Muscle of back (tissue), 11 donors: ENCODE measurements around the gene TMEM255B. TPM values are rescaled to one million over a fixed set of nuclear protein-coding genes. Genes with fewer than 3 reads are reported as not detected.
A peak's percentile ranks its signal among the peaks of the same experiment; 100 is the strongest.
"Not testable (repeated sequence)": the region's sequence is repeated elsewhere in the genome, so short reads cannot be mapped to it uniquely, and the experiment has no call there.

Source experiments
- DNase-seq, 3 donors: peaks; one replicate each; pipeline versions ENCODE4 v3.0.0 to v3.0.0-alpha.2; 2013
- polyA plus RNA-seq, 10 donors: library from polyadenylated mRNA; unstranded; fragments of 120-200 nt; gene quantifications; one replicate each; pipeline ENCODE4 v1.2.1, GENCODE V29; 2013; ENCODE audit not compliant: insufficient read length in 10 of 10

The TMEM255B gene
- polyA plus RNA-seq, 10 donors: 4.4 to 10.1 (median 6.1) TPM

DNA sequence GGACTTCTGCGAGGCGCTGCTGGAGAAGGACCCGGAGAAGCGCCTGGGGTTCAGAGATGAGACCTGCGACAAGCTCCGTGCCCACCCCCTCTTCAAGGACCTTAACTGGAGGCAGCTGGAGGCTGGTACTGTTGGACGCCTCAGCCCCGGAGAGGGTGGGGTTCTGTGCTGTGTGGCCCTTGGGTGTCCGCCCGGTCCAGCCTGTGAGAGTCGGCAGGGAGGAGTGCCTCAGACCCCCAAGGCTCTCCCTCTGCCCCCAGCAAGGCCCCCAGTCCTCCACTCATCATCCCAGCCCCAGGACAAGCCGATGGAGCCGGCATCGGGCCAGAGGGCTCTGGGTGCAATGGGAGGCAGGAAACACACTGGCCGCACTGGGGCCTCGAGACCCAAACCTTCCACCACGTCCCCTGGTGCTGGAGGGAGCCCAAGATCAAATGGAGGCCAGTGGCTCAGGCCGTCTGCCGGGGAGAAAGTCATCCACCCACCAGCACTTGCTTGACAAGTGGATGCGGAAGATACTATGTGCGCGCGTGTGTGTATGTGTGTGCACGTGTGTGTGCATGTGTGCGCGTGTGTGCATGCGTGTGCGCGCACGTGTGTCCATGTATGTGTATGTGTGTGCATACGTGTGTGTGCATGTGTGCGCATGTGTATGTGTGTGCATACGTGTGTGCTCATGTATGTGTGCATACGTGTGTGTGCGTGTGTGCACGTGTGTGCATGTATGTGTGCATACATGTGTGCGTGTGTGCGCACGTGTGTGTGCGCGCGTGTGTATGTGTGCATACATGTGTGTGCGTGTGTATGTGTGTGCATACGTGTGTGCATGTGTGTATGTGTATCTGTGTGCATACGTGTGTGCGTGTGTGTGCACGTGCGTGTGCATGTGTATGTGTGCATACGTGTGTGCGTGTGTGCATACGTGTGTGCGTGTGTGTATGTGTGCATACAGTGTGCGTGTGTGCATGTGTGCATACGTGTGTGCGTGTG is 25.8 kb upstream of the TMEM255B start:
- DNase-seq: no peak

DNA sequence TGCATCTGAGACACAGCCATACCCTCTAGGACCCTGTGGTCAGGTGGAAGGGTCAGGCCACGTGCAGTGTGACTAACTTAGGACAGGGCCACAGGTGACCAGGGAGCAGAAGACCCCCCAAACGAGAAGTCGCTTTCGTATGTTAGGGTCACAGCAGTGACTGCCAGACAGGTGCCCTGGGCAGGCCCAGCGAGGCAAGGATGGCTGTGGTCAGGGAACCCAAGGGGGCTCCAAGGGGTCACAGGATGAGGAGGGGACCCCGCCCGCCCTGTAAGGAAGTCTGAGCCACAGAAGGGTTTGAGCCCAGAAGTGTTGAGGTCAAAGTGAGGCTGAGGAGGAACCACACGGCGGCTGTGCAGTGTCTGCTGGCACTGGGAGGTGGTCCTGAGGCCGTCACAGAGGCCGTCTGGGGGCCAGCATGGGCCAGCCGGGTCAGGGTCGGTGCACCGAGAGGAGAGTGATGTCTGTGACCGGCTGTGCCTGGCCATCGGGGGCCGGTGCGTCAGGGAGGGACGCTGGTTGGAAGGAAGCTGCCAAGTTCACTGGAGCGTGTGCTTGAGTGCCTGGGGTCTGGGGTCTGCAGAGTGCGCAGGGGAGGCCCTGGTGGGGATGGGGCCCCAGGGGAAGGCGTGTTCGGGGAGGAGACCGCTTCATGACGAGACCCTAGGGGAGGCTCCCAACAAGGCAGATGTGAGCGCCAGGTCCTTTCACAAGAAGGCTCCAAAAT is 24.8 kb upstream of the TMEM255B start:
- no peak for DNase-seq

DNA sequence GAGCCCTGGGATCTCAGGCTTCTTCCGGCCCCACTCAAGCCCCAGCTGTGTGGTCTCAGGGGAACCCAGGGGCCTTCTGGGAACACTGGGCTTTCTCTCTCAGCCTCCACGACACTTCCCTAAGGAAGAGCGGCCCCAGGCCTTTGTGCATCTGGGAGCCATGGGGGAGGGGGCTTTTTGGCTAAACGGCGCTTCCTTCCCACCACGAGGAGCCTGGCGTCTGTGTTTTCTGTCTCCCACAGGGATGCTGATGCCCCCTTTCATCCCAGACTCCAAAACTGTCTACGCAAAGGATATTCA is 24.2 kb upstream of the TMEM255B start:
- DNase-seq: no peak

DNA sequence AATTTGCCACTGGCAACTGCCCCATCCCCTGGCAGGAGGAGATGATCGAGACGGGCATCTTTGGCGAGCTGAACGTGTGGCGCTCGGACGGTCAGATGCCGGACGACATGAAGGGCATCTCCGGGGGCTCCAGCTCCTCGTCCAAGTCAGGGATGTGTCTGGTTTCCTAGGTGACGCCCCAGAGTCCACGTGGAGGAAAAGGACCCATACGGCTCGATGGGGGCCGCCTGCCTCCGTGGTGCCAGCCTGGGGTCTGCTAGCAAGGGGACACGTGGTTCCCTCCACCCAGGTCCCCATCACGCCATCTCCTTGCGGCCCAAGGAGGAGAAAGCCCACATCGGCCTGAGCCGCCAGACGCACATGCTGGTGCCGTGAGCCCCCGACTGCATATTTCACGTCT is 23.8 kb upstream of the TMEM255B start:
- DNase-seq: no peak

DNA sequence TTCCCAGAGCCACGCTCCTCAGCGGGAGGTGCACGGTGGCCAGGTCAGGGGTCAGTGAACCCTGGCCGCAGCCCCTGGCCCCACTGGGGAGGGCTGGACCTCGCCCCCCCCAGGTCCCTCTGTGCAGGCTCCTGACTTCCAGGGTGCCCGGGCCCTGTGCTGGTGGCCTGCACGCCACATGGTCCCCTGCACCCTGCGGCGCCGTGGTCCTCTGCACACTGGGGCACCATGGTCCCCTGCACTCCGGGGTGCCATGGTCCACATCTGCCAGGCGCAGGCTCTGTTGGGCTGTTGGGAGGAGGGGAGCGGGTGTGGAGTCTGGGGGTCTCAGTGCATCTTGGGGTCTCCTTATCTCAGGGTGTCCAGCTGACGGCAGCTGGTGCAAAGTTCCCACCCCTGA is 23.3 kb upstream of the TMEM255B start:
- no peak for DNase-seq

DNA sequence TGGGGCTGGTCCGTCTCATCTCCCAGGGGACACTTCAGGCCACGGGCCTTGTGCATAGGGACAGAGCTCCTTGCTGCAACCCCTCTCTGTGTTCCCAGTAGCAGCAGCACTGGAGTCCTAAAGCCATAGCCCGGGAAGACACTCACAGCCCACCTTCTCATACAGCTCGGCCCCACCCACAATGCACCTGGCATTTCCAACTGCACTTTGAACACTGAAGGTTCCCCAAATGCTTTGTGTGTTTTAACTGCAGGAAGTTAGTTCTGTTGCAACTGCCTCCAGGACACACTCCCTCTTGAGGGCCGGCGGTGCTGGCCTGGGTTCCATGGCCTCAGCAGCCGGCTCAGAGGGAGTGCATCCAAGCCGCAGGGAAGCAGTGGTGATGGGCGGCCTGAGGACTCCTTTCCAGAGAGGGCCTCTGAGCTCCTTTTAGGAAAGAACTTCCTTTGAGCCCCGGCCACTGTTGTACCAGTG is 22.7 kb upstream of the TMEM255B start:
- no peak for DNase-seq

DNA sequence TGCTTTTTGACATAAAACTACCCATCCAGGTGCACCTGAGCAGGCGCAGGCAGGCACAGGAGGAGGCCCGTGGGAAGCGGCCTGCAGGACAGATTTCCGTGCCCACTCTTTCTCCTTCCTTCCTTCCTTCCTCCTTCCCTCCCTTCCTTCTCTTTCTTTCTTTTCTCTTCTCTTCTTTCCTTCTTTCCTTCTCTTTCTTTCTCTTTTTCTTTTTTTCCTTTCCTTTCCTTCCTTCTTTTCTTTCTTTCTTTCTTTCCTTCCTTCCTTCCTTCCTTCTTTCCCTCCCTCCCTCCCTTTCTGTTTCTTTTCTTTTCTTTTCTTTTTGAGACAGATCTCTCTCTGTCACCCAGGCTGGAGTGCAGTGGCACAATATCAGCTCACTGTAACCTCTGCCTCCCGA is 21.2 kb upstream of the TMEM255B start:
- DNase-seq: no peak

DNA sequence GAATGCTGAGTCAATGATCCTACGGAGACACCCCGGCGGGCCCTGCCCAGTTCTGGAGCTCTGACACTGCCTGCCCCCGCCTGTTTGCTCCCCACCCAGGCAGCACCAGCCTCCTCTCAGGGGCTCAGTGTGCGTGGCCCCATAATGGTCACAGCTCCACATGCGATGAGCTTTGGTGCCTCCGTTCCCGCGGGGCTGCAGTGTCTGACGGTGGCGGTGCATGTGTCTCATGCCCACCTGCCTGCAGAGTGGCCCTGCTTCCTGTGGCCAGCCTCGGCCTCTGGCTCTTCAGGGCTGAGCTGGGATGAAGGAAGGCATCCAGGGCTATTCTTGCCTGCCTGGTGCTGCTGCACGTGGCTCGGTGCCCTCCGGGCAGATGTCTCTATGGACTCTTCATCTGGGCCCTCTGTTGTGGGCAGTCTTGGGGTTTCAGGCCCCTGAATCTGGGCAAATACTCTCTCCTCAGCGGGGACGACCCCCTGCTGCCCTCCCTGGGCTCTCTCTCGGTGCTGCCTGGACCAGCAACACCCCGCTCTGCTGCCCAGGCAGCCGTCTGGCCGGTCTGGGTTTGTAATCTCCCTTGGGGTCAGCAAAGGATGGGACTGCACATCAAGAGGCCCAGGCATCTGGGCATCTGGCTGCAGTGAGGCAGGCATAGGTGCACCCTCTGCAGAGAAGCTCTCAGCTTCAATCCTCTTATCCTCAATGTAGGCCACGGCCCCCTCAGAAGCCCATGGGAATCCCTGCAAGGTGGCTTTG is 19.3 kb upstream of the TMEM255B start:
- DNase-seq: no peak

DNA sequence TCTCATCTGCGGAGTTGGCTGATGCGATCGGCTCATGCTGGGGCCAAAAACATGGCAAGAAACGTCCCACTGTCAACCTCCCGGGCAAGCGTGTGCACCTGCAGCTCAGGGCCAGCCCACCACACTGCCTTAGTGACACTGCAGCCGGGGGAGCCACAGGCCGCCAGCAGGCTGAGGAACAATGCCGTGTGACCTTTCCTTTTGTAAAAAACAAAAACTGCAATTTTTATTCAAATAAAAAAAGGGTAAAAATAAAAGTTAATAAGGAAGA is 18.8 kb upstream of the TMEM255B start:
- DNase-seq: no peak

DNA sequence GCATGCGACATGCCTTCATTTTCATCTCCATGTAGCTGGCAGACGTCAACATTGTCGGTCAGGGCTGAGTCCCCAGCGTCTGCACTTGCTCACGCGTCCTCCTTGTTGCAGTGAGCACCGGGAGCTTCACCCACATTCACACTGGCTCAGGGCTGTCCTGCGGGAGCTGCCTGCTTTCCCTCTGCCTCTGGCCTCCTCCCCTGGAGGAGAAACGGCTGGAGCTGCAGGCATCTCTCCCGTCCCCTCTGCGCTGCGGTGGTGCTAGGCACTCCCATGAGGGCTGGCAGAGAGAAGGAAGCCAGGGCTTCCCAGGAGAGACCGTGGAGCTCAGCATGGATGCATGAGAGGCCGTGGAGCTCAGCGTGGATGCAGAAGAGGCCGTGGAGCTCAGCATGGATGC is 18.4 kb upstream of the TMEM255B start:
- DNase-seq: no peak

DNA sequence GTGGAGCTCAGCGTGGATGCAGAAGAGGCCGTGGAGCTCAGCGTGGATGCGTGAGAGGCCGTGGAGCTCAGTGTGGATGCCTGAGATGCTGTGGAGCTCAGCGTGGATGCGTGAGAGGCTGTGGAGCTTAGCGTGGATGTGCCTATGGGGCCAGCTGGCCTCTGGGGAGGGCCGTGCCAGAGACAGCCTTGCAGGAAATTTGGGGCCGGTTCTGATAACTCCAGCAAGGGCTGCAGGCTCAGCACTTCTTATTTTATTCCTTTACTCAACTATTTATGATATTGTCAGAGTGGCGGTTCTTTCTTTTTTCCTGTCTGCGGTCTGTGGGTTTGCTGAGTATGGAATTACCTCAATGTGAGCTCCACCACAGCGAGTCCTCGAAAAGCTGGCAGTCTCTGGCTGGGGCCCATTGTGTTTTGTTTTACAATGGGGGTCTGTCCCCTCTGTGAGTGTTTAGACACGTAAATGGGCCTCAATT is 17.8 kb upstream of the TMEM255B start:
- DNase-seq: no peak

DNA sequence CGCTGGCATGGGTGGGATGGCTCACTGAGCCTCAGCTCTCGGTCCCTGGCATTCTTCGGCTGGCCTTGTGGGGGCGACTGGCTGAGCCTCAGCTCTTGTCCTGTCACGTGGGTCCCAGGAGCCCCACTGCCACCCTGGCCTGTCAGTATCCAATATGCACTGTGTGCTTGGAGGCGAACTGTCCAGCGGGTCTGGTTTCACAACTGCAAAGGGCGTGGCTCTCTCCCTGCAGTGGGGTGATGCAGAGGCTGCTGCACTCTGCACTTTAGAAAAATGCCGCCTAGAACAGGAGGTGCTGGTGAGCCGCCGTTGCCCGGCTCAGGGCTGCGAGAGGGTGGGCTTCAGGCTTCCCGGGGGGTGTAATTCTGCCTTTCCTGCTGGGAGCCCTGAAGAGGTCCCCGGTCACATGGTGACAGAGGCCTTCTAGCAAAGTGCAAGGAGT is 17.0 kb upstream of the TMEM255B start:
- DNase-seq: peak; percentile 12 to 42 (median 31)

DNA sequence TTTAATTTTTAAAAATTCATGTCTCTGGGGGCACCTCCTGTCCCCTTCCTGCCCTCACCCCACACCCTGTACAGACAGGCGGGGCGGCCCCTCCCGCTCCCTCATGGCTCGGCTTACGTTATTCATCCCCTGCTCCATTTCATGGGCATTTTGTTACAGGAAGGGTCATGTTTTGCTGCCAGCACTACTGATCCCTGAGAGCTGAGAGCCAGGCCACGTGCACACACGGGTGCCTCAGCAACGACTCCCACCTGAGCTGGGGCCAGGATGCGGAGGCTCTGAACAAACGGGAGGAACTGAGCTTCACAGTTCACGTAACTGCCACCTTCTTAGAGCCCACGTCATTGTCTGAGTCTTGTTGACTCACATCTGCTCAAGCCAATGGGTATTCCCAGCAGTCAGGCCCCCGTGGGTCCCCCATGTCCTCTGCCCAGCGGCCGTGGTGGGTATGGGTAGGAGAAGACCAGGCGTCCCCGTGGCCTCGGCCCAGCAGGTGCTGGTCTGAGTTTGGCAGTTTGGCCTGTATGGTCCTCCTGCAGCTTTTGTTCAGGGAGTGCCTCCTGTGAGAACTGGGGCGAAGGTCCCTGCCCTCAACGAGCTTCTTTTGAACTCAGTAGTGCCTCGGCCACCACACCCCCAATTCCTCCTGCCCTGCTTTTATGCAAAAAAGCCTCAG is 16.4 kb upstream of the TMEM255B start:
- DNase-seq: no peak

DNA sequence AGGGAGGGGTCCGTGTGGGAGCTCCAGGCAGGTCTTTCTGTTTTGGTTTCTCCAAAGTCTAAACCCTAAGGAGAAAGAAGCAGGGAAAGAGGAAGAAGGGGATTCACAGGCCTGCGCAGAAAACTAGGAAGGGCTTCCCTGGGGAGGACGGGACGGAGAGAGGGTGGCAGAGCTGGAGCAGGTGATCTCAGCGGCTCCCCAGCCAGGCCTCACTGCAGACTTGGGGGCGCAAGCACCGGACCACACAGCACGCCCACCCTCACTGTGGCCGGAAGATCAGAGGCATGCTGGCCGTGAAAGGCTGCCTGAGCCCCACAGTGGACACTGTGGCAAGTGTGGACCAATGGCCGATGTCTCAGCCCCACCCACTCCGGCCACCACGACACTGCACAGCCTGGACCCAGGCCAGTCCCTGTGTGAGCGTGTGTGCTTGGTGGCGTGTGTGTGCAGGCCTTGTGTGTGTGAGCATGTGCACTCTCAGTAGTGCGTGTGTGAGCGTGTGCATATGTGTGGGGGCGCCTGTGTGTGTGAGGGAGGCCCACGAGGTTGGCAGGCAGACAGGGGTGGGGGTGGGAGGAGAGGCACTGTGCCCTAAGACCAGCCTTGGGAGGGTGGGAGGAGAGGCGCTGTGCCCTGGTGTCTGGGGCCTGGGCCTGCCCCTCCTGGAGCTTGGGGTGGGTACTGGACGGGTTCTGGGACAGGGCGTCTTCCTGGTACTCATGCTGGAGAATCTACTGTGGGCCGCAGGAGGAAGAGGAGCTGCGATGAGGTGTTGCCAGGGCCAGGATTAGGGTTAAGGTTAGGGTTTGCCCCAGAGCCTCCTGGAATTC is 15.4 kb upstream of the TMEM255B start:
- no peak for DNase-seq

DNA sequence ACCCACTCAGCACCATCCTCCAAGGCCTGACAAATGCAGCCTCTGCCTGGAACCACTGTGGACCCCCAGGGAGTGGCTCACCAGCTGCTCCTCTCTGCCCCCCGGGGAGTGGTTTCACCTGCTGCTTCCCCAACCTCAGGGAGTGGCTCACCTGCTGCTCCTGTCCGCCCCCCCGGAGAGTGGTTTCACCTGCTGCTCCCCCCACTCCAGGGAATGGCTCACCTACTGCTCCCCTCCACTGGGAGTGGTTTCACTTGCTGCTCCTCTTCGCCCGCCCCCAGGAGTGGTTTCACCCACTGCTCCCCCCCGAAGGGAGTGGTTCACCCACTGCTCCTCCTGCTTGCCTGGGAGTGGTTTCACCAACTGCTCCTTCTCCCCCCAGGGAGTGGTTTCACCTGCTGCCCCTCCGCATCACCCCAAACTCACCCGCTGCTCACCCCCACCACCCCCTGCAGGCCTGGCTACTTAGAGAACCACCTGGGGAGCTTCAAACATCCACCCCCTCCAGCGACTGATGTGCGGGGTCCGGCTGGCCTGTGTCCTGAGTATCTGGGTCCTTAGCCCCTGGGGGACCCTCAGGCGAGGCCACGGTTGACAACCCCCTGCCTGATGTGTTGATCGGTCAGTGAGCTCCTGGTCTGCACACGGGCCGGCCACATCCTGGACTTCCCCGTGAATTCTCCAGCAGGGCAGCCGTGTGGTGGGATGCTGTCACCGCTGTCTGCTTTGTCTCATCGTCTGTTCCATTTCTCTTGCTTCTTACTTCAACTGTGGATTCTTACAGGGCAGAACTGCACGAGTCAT is 14.6 kb upstream of the TMEM255B start:
- DNase-seq: no peak

DNA sequence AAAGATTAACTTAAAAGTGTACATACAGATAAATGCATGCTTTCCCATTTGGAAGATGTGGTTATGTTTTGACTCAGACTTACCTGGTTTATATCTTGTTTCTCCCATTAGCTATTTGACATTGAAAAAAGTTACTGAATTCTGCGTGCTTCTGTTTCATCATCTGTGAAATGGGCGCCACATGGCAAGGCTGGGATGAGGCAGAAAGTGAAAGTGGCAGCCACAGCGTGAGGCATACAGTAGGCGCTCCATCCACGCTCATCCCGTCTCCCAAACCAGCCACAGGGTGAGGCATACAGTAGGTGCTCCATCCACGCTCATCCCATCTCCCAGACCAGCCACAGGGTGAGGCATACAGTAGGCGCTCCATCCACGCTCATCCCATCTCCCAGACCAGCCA is 14.0 kb upstream of the TMEM255B start:
- no peak for DNase-seq

DNA sequence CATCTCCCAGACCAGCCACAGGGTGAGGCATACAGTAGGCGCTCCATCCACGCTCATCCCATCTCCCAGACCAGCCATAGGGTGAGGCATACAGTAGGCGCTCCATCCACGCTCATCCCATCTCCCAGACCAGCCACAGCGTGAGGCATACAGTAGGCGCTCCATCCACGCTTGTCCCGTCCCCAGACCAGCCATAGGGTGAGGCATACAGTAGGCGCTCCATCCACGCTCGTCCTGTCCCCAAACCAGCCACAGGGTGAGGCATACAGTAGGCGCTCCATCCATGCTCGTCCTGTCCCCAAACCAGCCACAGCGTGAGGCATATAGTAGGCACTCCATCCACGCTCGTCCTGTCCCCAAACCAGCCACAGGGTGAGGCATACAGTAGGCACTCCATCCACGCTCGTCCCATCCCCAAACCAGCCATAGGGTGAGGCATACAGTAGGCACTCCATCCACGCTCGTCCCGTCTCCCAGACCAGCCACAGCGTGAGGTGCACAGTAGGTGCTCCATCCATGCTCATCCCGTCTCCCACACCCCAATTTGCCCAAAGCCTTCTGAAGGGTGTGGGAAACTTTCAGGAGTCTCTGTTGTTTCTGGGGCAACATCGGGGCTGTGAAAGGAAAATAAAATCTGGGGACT is 13.4 kb upstream of the TMEM255B start:
- not testable (repeated sequence) for DNase-seq

DNA sequence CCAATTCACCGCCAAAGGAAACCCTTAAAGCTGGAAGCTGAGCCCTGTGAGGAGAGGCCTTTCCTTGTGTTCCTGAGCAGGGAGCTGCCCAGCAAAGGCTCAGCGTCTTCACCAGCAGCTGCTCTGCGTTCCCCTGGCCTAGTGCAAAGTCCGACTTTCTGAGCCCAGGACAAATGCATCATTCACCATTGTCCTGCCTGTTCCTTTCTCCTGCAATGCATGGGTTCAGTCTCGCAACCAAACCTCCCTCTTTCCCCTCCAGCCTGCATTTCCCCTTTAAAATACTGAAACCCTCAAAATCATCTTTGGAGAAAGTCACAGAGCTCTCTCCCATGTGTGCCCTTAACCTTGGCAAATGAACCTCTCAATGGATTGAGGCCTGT is 12.9 kb upstream of the TMEM255B start:
- no peak for DNase-seq

DNA sequence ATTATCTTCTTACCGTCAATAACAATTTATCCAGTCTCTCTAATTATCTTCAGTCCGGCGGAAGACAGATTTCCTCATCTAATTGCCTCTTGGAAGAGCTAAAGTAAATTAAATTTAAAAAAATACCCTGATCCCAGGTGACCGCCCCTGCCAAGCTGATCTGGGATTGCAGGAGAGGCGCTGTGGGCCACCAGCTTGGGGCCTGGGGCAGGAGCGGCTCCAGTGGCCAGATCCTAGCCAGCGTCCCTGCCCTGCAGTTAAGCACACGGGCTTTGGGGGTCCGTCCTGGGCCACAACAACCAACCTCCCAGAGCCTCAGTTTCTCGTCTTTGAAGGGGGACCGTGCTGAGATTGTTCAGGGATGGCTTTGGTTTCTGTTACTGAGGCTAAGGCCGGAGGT is 12.4 kb upstream of the TMEM255B start:
- DNase-seq: no peak
